ENCODE measurements around the gene MCM7.

MCM7 gene

DNA sequence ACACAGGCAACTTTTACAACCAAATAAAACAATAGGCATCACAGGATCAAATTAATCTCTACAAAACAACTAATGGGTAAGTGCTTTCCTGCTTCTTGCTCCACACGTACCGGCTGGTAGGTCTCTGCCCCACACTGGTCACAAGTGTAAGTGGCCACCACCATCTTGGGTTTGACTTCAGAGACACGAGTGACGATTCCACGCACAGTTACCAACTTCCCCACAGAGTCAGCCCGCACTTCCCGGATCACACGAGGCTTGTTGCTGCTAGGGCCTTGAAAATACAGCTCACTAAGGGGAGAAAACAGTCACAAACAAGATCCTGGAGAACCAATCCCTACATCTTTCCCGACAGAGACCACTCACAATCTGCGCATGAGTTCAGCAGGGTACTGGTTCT is 2.3 kb downstream of the MCM7 start:
- DNase-seq (ENCODE audit: low read depth in 1 of 2, low spot score in 1 of 2) = no peak

- no peak for DNase-seq (ENCODE audit: low read depth in 1 of 2, low spot score in 1 of 2)
These were observed 5.5 kb downstream of the MCM7 start for GRCh38 chr7:100095704-100096103.

DNA sequence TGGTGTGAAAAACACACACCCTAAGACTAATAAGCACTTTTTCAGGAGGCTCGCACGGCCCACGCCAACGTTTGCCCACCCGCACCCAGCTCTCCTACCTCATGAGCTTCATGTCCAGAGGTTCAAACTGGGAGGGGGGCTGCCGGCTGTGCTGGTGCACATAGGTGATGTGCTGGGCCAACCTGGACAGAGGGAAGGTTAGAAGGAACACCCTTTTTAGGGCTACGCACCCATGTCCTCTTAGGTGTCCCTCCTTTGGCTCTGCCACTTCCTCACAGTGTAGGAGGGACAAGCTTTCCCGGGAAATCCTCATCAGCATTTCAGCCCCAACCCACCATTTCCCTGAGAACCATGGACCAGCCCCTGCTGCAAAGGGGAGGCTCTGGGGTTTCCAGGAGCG is 5.9 kb downstream of the MCM7 start:
- DNase-seq (ENCODE audit: low read depth in 1 of 2, low spot score in 1 of 2) = no peak

DNA sequence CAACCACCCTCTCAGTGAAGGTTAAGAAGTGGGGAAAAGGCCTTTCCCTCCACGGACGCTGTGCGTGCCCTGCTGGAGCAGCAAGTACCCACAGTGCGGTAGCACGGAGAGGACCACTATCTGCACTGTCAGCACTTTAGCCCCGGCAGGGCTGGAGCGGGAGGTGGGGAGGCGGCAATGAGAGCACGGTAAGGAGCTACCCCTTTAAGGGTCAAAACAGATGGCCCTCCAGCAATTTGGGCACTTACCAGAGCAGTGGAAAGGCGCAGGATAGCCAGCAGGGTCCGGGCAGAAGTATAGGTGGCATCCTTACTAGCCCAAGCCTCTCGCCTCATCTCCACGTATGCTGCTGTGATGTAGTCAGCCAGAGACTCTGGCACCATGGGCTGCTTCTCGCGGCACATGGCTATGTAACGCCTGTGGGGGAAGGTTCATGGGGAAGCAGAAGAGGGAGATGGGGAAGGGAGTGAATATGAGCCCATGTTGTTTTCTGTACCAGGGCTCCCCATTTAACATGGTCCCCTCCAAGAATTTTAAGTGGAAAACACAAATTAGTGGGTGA is 7.2 kb downstream of the MCM7 start:
- no peak for DNase-seq (ENCODE audit: low read depth in 1 of 2, low spot score in 1 of 2)

- DNase-seq (ENCODE audit: low read depth in 1 of 2, low spot score in 1 of 2) = no peak
These were observed 7.7 kb downstream of the MCM7 start for GRCh38 chr7:100093498-100093897.

GRCh38 chr7:100093054-100093453 is 8.1 kb downstream of the MCM7 start:
- DNase-seq (ENCODE audit: low read depth in 1 of 2, low spot score in 1 of 2) = no peak

DNA sequence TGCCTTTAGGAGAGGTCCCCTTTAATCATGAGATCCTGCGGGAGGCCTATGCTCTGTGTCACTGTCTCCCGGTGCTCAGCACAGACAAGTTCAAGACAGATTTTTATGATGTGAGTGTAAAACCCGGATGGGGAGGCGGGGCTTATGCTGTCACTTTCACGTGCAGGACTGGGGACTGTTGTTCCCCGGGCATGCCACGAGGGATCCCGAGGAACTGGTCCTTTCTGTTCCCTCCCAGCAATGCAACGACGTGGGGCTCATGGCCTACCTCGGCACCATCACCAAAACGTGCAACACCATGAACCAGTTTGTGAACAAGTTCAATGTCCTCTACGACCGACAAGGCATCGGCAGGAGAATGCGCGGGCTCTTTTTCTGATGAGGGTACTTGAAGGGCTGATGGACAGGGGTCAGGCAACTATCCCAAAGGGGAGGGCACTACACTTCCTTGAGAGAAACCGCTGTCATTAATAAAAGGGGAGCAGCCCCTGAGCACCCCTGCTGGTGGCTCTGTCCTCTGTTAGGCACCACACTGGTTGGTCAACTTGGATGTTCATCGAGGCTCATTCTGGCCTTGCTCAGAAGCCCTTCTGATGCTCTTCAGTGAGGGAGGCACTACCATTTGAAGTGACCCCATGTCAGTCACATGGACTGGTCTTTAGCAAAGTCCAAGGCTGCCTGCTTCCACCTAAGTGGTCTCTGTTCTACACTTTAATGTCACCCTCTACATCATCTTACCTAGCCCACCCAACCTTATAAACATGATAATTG is 9.6 kb downstream of the MCM7 start:
- no peak for DNase-seq (ENCODE audit: low read depth in 1 of 2, low spot score in 1 of 2)

DNA sequence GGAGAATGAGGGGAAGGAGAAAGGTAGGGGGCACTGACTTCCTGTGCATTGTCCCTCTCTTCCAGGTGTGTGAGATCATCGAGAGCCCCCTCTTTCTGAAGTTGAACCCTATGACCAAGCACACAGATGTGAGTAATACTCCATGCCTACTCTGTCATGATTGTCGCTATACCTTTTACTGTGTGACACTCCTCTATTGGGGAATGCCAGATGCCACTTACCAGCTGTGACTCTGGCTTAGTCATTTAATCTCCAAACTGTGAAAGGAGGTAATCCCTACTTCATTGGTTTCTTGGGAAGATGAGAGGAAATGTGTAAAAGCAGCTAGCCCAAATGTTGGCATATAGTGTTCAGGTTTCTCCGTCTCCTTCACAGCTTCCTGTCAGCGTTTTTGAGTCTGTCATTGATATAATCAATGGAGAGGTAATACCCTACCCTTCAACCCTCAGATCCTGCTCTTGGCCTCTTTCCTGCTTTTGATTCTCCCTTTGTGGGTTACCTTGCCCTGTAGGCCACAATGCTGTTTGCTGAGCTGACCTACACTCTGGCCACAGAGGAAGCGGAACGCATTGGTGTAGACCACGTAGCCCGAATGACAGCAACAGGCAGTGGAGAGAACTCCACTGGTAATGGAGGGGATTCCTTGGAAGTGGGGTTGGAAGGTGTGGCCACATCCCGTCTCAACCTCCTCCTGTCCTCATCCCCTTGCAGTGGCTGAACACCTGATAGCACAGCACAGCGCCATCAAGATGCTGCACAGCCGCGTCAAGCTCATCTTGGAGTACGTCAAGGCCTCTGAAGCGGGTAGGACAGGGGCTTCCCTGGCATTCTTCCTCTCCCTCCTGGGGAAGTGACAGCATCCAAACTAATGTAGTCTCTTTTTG is 10.4 kb downstream of the MCM7 start:
- DNase-seq (ENCODE audit: low read depth in 1 of 2, low spot score in 1 of 2) = no peak

DNA sequence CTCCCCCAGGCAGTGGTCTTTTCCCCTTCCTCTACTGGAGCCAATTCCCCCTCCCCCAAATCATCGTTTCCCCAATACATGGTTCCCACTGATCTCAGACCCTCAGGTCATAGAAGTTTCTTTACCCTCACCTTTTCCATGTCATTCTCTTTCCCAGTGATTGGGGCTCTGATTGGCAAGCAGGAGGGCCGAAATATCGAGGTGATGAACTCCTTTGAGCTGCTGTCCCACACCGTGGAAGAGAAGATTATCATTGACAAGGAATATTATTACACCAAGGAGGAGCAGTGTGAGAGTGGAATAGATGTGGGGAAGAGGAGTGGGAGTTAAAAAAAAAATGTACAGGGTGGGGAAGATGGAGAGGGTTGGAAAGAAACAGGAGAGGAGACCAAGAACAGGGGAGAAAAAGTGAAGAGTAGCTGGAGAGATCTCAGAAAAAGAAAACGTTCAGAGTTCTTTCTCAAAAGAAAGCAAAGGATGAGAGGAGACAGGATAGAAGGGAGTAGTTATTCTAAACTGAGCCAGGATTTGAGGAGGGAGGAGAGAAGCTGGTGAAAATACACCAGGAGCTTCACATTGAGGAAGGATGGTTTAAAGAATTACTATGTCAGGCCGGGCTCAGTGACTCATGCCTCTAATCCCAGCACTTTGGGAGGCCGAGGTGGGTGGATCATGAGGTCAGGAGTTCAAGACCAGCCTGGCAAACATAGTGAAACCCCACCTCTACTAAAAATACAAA is 11.6 kb downstream of the MCM7 start:
- DNase-seq (ENCODE audit: low read depth in 1 of 2, low spot score in 1 of 2) = no peak

GRCh38 chr7:100088621-100089457 is 12.4 kb downstream of the MCM7 start, which contains the start of gene COPS6:
TSS of gene COPS6 (plus strand) at chr7:100088969. CDS start at chr7:100088991, 22 bp downstream.
- peak; percentile 76 to 87 for DNase-seq (ENCODE audit: low read depth in 1 of 2, low spot score in 1 of 2)

- no peak for DNase-seq (ENCODE audit: low read depth in 1 of 2, low spot score in 1 of 2)
These were observed 13.0 kb downstream of the MCM7 start for GRCh38 chr7:100088095-100088620.

- DNase-seq (ENCODE audit: low read depth in 1 of 2, low spot score in 1 of 2) = no peak
These were observed 14.0 kb downstream of the MCM7 start for GRCh38 chr7:100087055-100087750.

DNA sequence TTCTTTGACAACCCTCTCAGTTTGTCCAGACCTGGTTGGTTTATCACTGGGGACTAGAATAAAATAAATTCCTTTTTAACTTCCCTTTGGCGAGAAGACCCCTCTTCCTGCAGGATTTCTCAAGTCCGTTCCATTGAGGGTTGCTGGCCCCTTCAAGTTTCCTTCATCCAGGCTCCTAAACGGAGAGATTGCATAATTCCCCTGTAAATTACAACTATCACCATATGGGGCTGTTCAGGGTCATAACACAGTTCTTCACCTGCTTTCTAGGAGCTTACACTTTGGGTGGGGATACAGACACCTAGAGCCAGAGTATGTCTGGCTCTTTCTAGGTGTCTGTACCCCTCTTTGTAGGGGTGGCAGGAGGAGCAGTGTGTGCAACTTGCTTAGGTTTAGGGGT is 15.7 kb downstream of the MCM7 start:
- no peak for DNase-seq (ENCODE audit: low read depth in 1 of 2, low spot score in 1 of 2)

DNA sequence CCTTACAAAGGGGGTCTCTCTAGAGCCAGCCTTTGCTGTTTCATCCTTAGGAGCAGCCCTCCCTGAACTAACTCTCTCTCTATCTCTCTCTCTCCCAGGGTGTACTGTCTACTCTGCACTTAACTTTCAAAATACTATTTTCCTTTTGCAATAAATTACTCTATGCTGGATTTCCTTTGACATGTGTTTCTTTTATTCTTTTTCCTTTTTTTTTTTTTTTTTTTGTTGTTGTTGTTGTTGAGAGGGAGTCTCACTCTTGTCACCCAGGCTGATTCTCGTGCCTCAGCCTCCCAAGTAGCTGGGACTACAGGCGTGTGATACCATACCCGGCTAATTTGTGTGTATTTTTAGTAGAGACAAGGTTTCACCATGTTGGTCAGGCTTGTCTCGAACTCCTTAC is 18.2 kb downstream of the MCM7 start:
- no peak for DNase-seq (ENCODE audit: low read depth in 1 of 2, low spot score in 1 of 2)

DNA sequence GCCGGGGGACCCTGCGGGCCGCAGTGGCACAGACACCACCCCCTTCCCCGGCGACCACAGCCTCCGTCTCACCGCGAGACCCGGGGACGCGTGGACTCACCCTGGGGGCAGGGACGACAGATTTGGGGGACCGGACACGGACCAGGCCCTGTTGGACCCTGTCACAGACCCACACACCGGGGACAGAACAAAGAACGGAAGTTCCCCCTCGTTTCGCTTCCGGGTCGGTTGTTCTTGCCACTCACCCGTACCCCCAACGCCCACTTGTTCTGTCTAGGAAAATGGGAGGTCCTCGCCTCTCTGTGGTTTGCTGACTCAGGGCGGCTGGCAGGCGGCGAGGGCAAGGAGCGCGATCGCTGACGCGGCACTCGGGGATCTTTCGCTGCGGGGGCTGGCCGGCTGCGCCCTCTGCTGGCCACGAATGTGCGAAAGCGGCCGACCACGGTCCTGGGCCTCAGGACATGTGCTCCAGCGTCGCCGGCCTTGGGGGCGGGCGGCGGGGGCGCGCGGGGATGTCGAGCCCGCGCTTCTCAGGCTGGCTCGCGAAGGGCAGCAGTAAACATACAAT is 19.6 kb downstream of the MCM7 start, which contains the start of gene ZNF3:
TSS of gene ZNF3 (minus strand) at position 189 of the 568 bp plus-strand sequence. CDS start 4,366 bp downstream, outside the sequence.
- DNase-seq (ENCODE audit: low read depth in 1 of 2, low spot score in 1 of 2) = peak; percentile 93 to 94

DNA sequence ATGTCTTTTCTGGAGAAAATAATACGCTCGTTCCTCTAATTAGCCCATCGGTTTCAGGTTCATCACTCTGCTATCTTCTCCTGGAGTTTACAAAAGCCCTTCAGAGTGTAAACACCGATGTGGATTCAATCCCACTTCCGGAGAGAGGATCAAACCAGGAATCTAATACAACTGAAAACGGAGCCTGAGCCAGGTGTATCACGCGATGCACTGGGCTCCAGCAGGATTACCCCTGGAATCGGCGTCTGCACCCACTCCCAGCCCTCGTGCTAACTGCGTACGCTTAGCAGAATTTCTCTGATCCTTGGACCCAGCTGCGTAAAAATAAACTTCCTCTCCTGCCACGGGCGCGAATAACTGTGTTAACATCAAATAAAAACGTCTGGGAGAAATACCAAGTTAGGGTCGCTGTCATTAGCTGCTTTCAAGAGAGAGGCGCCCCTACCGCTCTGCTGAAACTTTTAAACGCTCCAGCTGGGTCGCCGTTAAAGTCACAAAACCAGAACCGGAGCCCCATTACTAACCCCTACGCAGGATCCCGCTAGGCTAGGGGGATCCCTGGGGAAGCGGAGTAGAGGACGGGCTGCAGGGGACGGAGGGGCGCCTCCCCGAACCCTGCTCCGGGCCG is 20.2 kb downstream of the MCM7 start:
- peak in 1 of 2 donors; percentile 12 for DNase-seq (ENCODE audit: low read depth in 1 of 2, low spot score in 1 of 2)

DNA sequence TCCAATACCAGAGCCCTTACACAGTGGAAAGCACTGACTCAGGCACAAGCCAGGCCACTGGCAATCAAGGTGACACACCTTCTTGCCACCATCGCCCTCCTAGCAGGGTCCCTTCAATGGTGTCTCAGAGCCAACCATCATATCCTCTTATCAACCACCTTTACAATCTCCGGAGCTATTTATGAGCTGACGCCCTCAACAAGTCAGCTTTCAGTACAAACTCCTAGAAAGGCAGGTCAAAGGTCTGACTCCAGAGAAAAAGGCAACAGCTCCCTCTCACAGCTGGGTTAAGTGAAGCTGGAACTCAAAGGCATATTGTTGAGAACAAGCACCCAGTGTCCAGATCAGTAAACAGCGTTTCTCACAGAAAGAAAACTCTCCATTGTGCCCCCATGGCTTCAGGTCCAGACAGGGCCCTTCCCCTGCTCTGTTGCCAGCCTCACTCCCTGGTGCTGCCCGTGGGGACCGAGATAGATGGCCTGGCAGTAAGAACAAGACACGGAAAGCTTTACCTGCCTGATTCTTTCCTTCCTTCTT is 22.1 kb downstream of the MCM7 start:
- DNase-seq (ENCODE audit: low read depth in 1 of 2, low spot score in 1 of 2) = no peak

- no peak for DNase-seq (ENCODE audit: low read depth in 1 of 2, low spot score in 1 of 2)
These were observed 24.0 kb downstream of the MCM7 start for GRCh38 chr7:100077205-100077604.

Data from stimulated activated CD4-positive, alpha-beta T cell treated with anti-CD3 and anti-CD28 coated beads, Interleukin-15, amount 100 ng/mL, for 1 hour (primary cell).